ENCODE measurements around the gene FUT7. TPM values are rescaled to one million over a fixed set of nuclear protein-coding genes. Genes with fewer than 3 reads are reported as not detected.

The FUT7 gene
- total and polyA plus RNA-seq, 2 of the 8 experiments (the other 6 are each of a cell fraction or from before 2014, with no cell fraction given), result not detected

- no peak for TF ChIP-seq RNF2 (IDR thresholded peaks at IDR 0.05; ENCODE audit: borderline replicate concordance, low read depth, low read length, missing control alignments, poor library complexity, severe bottlenecking)
- no peak for TF ChIP-seq SIN3A (conservative IDR thresholded peaks at IDR 0.05 in 1 of 2, IDR thresholded peaks at IDR 0.05 in 1 of 2; ENCODE audit: low read depth in 1 of 2, low read length in 2 of 2)
Measured at GRCh38 chr9:137051145-137051724, 19.3 kb upstream of the FUT7 start (continued).
